A673 (cell line): ENCODE data around the gene POLR1A. TPM values are rescaled to one million over a fixed set of nuclear protein-coding genes. Genes with fewer than 3 reads are reported as not detected.
A peak's percentile ranks its signal among the peaks of the same experiment; 100 is the strongest.

Source experiments
- BruUV-seq: library from RNA; stranded (reverse); fragments of 400-500 nt; replicated peaks from 2 replicates; lab custom pipeline; 2021; lab: Mats Ljungman, UMichigan
- CTCF ChIA-PET: fragments of 300-600 bp; sonication (Branson Sonifier 250); formaldehyde crosslinking; loops from one replicate; lab custom pipeline; 2022; ENCODE audit warnings: antibody characterized with exemption; lab: Charles Lee
- POLR2A ChIA-PET: fragments of 300-600 bp; sonication (Branson Sonifier 250); formaldehyde crosslinking; loops from one replicate; lab custom pipeline; 2022; ENCODE audit warnings: antibody characterized with exemption; ENCODE audit not compliant: low non-redundant PET; lab: Charles Lee
- DNase-seq: peaks from one replicate; pipeline ENCODE4 v3.0.0-alpha.2; 2015; ENCODE audit warnings: low spot score
- H3K27ac ChIP-seq: fragments of 200-600 bp; sonication (generic); 2 replicates; pipeline ENCODE4 v1.5.1; 2016; ENCODE audit warnings: mixed run types, low read depth, mild to moderate bottlenecking, mixed read lengths, antibody characterized with exemption, low read length; ENCODE audit not compliant: poor library complexity, severe bottlenecking
- H3K27me3 ChIP-seq: fragments of 200-600 bp; sonication (generic); replicated peaks from 2 replicates; pipeline ENCODE4 v1.6.1; 2017; ENCODE audit warnings: mixed run types, low read depth, mild to moderate bottlenecking, mixed read lengths, antibody characterized with exemption, low read length; ENCODE audit not compliant: insufficient read depth, poor library complexity
- H3K36me3 ChIP-seq: fragments of 200-600 bp; sonication (generic); 2 replicates; pipeline ENCODE4 v1.6.1; 2016; ENCODE audit warnings: mixed run types, mild to moderate bottlenecking, mixed read lengths, antibody characterized with exemption, low read length; ENCODE audit not compliant: insufficient read depth, poor library complexity, severe bottlenecking
- H3K4me1 ChIP-seq: fragments of 200-600 bp; sonication (generic); 2 replicates; pipeline ENCODE4 v1.6.1; 2017; ENCODE audit warnings: mixed run types, mild to moderate bottlenecking, mixed read lengths, antibody characterized with exemption, low read length; ENCODE audit not compliant: insufficient read depth, poor library complexity, severe bottlenecking
- H3K4me3 ChIP-seq: fragments of 200-600 bp; sonication (generic); 2 replicates; pipeline ENCODE4 v1.5.1; 2016; ENCODE audit warnings: low read depth, mixed run types, mild to moderate bottlenecking, mixed read lengths, low read length; ENCODE audit not compliant: poor library complexity, severe bottlenecking
- H3K9me3 ChIP-seq: fragments of 200-600 bp; sonication (generic); 2 replicates; pipeline ENCODE4 v1.6.1; 2016; ENCODE audit warnings: mixed run types, low read depth, mild to moderate bottlenecking, mixed read lengths, antibody characterized with exemption, low read length; ENCODE audit not compliant: poor library complexity, severe bottlenecking
- EZH2 ChIP-seq: fragments of 200-600 bp; sonication (generic); IDR thresholded peaks from 2 replicates; pipeline ENCODE4 v1.6.1; 2017; ENCODE audit warnings: borderline replicate concordance, low read depth, mild to moderate bottlenecking, mixed read lengths, antibody characterized with exemption, low read length; ENCODE audit not compliant: poor library complexity, severe bottlenecking
- intact Hi-C: fragments of 100-400 bp; cut with micrococcal nuclease; formaldehyde crosslinking; loops from one replicate; pipeline ENCODE4 v1.10.0; 2022; ENCODE audit not compliant: unreplicated experiment
- total RNA-seq: library from RNA; stranded (reverse); gene quantifications from 2 replicates; pipeline ENCODE4 v1.2.3, GENCODE V29; 2021
- TF ChIP-seq, protein P1 (sequence below): fragments of 300-800, 200-600 bp; sonication (generic); conservative IDR thresholded peaks from 2 replicates; pipeline ENCODE4 v1.5.1; 2017; ENCODE audit warnings: low read depth, mild to moderate bottlenecking, antibody characterized with exemption, low read length, moderate library complexity, mixed read lengths

Gene POLR1A
- total RNA-seq, 1 experiment from 2014 or later: 81.2 TPM

- Histone ChIP-seq H3K4me1 (peaks cover 25% of the 10 kb centered on the region), H3K4me3 (peak overlapping the region; percentile 5), H3K27ac (peak overlapping the region; percentile 77), H3K27me3 (no peaks in the 10 kb centered on the region), H3K36me3 (peaks cover 75% of the 10 kb centered on the region), H3K9me3 (no peaks in the 10 kb centered on the region)
- intact Hi-C loops: loop anchor here (1.0 to 2.0 kb wide), 2 partner anchors 148 to 209 kb away; partner anchors contain the start of gene ST3GAL5
- CTCF ChIA-PET: interaction anchor here (3.6 kb wide), 1 partner anchor 209 kb away, joined by 28 read pairs; no protein-coding TSS in a partner anchor
- POLR2A ChIA-PET: interaction anchor here (0.5 kb wide), 1 partner anchor 92 kb away, joined by 4 read pairs; no protein-coding TSS in a partner anchor
- TF ChIP-seq, protein P1, sequence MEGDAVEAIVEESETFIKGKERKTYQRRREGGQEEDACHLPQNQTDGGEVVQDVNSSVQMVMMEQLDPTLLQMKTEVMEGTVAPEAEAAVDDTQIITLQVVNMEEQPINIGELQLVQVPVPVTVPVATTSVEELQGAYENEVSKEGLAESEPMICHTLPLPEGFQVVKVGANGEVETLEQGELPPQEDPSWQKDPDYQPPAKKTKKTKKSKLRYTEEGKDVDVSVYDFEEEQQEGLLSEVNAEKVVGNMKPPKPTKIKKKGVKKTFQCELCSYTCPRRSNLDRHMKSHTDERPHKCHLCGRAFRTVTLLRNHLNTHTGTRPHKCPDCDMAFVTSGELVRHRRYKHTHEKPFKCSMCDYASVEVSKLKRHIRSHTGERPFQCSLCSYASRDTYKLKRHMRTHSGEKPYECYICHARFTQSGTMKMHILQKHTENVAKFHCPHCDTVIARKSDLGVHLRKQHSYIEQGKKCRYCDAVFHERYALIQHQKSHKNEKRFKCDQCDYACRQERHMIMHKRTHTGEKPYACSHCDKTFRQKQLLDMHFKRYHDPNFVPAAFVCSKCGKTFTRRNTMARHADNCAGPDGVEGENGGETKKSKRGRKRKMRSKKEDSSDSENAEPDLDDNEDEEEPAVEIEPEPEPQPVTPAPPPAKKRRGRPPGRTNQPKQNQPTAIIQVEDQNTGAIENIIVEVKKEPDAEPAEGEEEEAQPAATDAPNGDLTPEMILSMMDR: no peak
- no peak for TF ChIP-seq EZH2
- no TSS peak for BruUV-seq
- DNase-seq: no peak
Observed at GRCh38 chr2:86036669-86037138, 69.0 kb downstream of the POLR1A start.

- H3K27ac ChIP-seq: peak overlapping the region; percentile 77
- ChIA-PET POLR2A (no interaction called here), CTCF (interaction anchor here (1.0 to 3.6 kb wide), 2 partner anchors 174 to 209 kb away, joined by 3 to 28 read pairs; no protein-coding TSS in a partner anchor)
- H3K36me3 ChIP-seq: peaks cover 76% of the 10 kb centered on the region
- BruUV-seq: no TSS peak
- peaks cover 25% of the 10 kb centered on the region for H3K4me1 ChIP-seq
- no peaks in the 10 kb centered on the region for H3K9me3 ChIP-seq
- H3K4me3 ChIP-seq: peak overlapping the region; percentile 5
- intact Hi-C loops: loop anchor here (1.0 to 2.0 kb wide), 2 partner anchors 147 to 209 kb away; partner anchors contain the start of gene ST3GAL5
- no peaks in the 10 kb centered on the region for H3K27me3 ChIP-seq
- no peak for TF ChIP-seq EZH2
- TF ChIP-seq, protein P1: peak; percentile 46
- DNase-seq: peak; percentile 85
Observed at GRCh38 chr2:86035883-86036668, 69.6 kb downstream of the POLR1A start.

- no peak for TF ChIP-seq EZH2
- TF ChIP-seq, protein P1: no peak
- Histone ChIP-seq H3K27ac (peak overlapping the region; percentile 77), H3K4me1 (peaks cover 25% of the 10 kb centered on the region), H3K27me3 (no peaks in the 10 kb centered on the region), H3K9me3 (no peaks in the 10 kb centered on the region), H3K36me3 (peaks cover 74% of the 10 kb centered on the region), H3K4me3 (no peak overlapping the region)
- DNase-seq: no peak
- ChIA-PET POLR2A (no interaction called here), CTCF (interaction anchor here (1.0 to 3.6 kb wide), 2 partner anchors 173 to 208 kb away, joined by 3 to 28 read pairs; no protein-coding TSS in a partner anchor)
- no TSS peak for BruUV-seq
- intact Hi-C loops: no loop called here
Observed at GRCh38 chr2:86035376-86035882, 70.3 kb downstream of the POLR1A start.
